Aorta (tissue), 5 donors: Measurements from ENCODE around the gene TLR9. TPM values are rescaled to one million over a fixed set of nuclear protein-coding genes. Genes with fewer than 3 reads are reported as not detected.

ENCODE experiments used
- ATAC-seq: fragments of 200-7000 bp; cut with Tn5 transposase; one replicate; pipeline ENCODE4 v1.9.1; 2022; ENCODE audit warnings: moderate library complexity; ENCODE audit not compliant: low FRiP score
- DNase-seq, 2 donors: peaks; one replicate each; pipeline ENCODE4 v3.0.0-alpha.2; 2020
- H3K27ac ChIP-seq, 2 donors: one replicate each; pipeline ENCODE4 v1.5.1; 2013; ENCODE audit warnings: low read length in 2 of 2, mild to moderate bottlenecking in 2 of 2, moderate library complexity in 2 of 2, control low read depth in 1 of 2, inconsistent platforms in 1 of 2, low read depth in 1 of 2
- H3K27me3 ChIP-seq, 2 donors: one replicate each; pipeline ENCODE4 v1.6.1; 2013; ENCODE audit warnings: control low read depth in 1 of 2, low read length in 1 of 2, mild to moderate bottlenecking in 1 of 2, moderate library complexity in 1 of 2; ENCODE audit not compliant: insufficient read depth in 2 of 2, control insufficient read depth in 1 of 2
- H3K36me3 ChIP-seq, 2 donors: one replicate each; pipeline ENCODE4 v1.6.1; 2013; ENCODE audit warnings: control low read depth in 1 of 2, low read length in 1 of 2, mild to moderate bottlenecking in 1 of 2; ENCODE audit not compliant: insufficient read depth in 2 of 2, control insufficient read depth in 1 of 2
- H3K4me1 ChIP-seq, 2 donors: one replicate each; pipeline ENCODE4 v1.6.1; 2013; ENCODE audit warnings: low read length in 2 of 2, control low read depth in 1 of 2, mild to moderate bottlenecking in 1 of 2, moderate library complexity in 1 of 2; ENCODE audit not compliant: insufficient read depth in 2 of 2, control insufficient read depth in 1 of 2
- H3K4me3 ChIP-seq, 2 donors: one replicate each; pipeline ENCODE4 v1.5.1; 2013; ENCODE audit warnings: low read length in 2 of 2, control low read depth in 1 of 2, mild to moderate bottlenecking in 1 of 2
- H3K9me3 ChIP-seq: one replicate; pipeline ENCODE4 v1.6.1; 2013; ENCODE audit warnings: mild to moderate bottlenecking, low read length; ENCODE audit not compliant: control insufficient read depth
- WGBS, 2 donors: extraction: QIAGEN DNeasy Blood & Tissue Kit; methylation state at CpG; one replicate each; pipeline ENCODE4 v1.1.7; 2013; 5-methylcytosine and 5-hydroxymethylcytosine counted together
- intact Hi-C, 2 donors: fragments of 100-400 bp; cut with DNase I; formaldehyde crosslinking; loops; one replicate each; pipeline versions ENCODE4 v1.14.2 to v1.15.0; 2022
- polyA plus RNA-seq, 2 donors: library from polyadenylated mRNA; stranded (reverse); fragments of 200-250 nt; gene quantifications; one replicate each; pipeline ENCODE4 v1.2.3, GENCODE V29; 2013
- total RNA-seq, 2 donors: library from RNA; stranded (reverse); fragmentation: NEBNext Ultra II Directional; extraction: Animal tissue kit (Norgen Biotek cat#: 25700); gene quantifications; one replicate each; pipeline ENCODE4 v1.2.1, GENCODE V29; 2021
- donor health status: healthy with polysubstance abuse.
- donor health status: Bipolar disorder and iron deficiency.
- donor health status: DM: no; HTN: no; CAD: no.
- donor health status: DM: no; HTN: no; CAD: no.
- donor health status: DM: yes; HTN: yes; CAD: no.

TLR9 gene
- total and polyA plus RNA-seq, 4 donors, result 0.42 to 0.81 TPM; not detected in 2

GRCh38 chr3:52243791-52244628 is 18.6 kb upstream of the TLR9 start:
- no peaks in the 10 kb centered on the region for H3K4me1 ChIP-seq
- ATAC-seq, result no peak

GRCh38 chr3:52242039-52242438 is 16.6 kb upstream of the TLR9 start:
- ATAC-seq (no peak), DNase-seq (no peak)
- H3K4me3 ChIP-seq, result no peak overlapping the region
- no peaks in the 10 kb centered on the region for H3K27me3 ChIP-seq
- WGBS, 2 donors, result 81 to 86% methylated on average over 1 of the region's 1 CpG
- no peaks in the 10 kb centered on the region for H3K36me3 ChIP-seq
- no peaks in the 10 kb centered on the region for H3K4me1 ChIP-seq
- no peaks in the 10 kb centered on the region for H3K9me3 ChIP-seq
- intact Hi-C loops, result no loop called here
- H3K27ac ChIP-seq, result no peak overlapping the region

More at GRCh38 chr3:52243791-52244628, 18.6 kb upstream of the TLR9 start:
- H3K27ac ChIP-seq, result no peak overlapping the region
- peak; percentile 79 to 83 for DNase-seq
- WGBS, 2 donors, result 74 to 78% methylated on average over 9 of the region's 9 CpGs
- no peak overlapping the region for H3K4me3 ChIP-seq
- intact Hi-C loops, result no loop called here
- no peaks in the 10 kb centered on the region for H3K27me3 ChIP-seq
- no peaks in the 10 kb centered on the region for H3K36me3 ChIP-seq
- H3K9me3 ChIP-seq, result no peaks in the 10 kb centered on the region

GRCh38 chr3:52240886-52241370 is 15.5 kb upstream of the TLR9 start:
- H3K4me1 ChIP-seq, result no peaks in the 10 kb centered on the region
- no peak overlapping the region for H3K27ac ChIP-seq
- intact Hi-C loops, result no loop called here
- no peaks in the 10 kb centered on the region for H3K36me3 ChIP-seq
- H3K4me3 ChIP-seq, result no peak overlapping the region
- no peak for DNase-seq
- WGBS, 2 donors, result 84% methylated on average over 4 of the region's 4 CpGs
- H3K27me3 ChIP-seq, result no peaks in the 10 kb centered on the region
- no peak for ATAC-seq
- no peaks in the 10 kb centered on the region for H3K9me3 ChIP-seq

- Histone ChIP-seq H3K27me3 (no peaks in the 10 kb centered on the region), H3K36me3 (no peaks in the 10 kb centered on the region), H3K4me1 (no peaks in the 10 kb centered on the region), H3K9me3 (no peaks in the 10 kb centered on the region), H3K27ac (no peak overlapping the region), H3K4me3 (no peak overlapping the region)
- WGBS, 2 donors, result 98 to 100% methylated on average over 1 of the region's 1 CpG
- peak in 1 of 2 donors; percentile 72 for DNase-seq
- ATAC-seq, result peak; percentile 5
- intact Hi-C loops, result no loop called here
Observed at GRCh38 chr3:52240059-52240885, 14.8 kb upstream of the TLR9 start.

- WGBS, 2 donors, result 0 to 1% methylated on average over 66 to 92 of the region's 92 CpGs
- no peaks in the 10 kb centered on the region for H3K27me3 ChIP-seq
- H3K4me1 ChIP-seq, result no peaks in the 10 kb centered on the region
- no peaks in the 10 kb centered on the region for H3K36me3 ChIP-seq
- no peaks in the 10 kb centered on the region for H3K9me3 ChIP-seq
- peak within 1 kb of the TSS in 1 of 2 donors; percentile 50 for H3K27ac ChIP-seq
- ATAC-seq (peak; percentile 93), DNase-seq (peak; percentile 87 to 94)
- peak within 1 kb of the TSS; percentile 52 to 89 for H3K4me3 ChIP-seq
- intact Hi-C loops, result loop anchor here (5.0 kb wide), 2 partner anchors 38 to 48 kb away; partner anchors contain the start of genes GLYCTK (in 1 of the 2) and WDR82 (in 1 of the 2)
Observed at GRCh38 chr3:52238761-52239701, 13.6 kb upstream of the TLR9 start, which contains the start of gene TWF2. Gene TWF2, minus strand, starts transcription at chr3:52239158. Its CDS starts 142 bp downstream, at chr3:52239016.

- Histone ChIP-seq H3K27ac (peak overlapping the region in 1 of 2 donors; percentile 45), H3K4me1 (no peaks in the 10 kb centered on the region), H3K27me3 (no peaks in the 10 kb centered on the region), H3K36me3 (no peaks in the 10 kb centered on the region), H3K4me3 (peak overlapping the region; percentile 52 to 89), H3K9me3 (no peaks in the 10 kb centered on the region)
- intact Hi-C loops, result loop anchor here (5.0 kb wide), 2 partner anchors 39 to 49 kb away; partner anchors contain the start of genes GLYCTK (in 1 of the 2) and WDR82 (in 1 of the 2)
- ATAC-seq (peak; percentile 5), DNase-seq (peak in 1 of 2 donors; percentile 46)
- WGBS, 2 donors, result 9 to 10% methylated on average over 11 of the region's 11 CpGs
Observed at GRCh38 chr3:52238193-52238760, 12.8 kb upstream of the TLR9 start.

- ATAC-seq (peak; percentile 82), DNase-seq (peak; percentile 92 to 94)
- intact Hi-C loops, result loop anchor here (5.0 kb wide), 2 partner anchors 40 to 50 kb away; partner anchors contain the start of genes GLYCTK (in 1 of the 2) and WDR82 (in 1 of the 2)
- Histone ChIP-seq H3K36me3 (no peaks in the 10 kb centered on the region), H3K4me3 (peak overlapping the region in 1 of 2 donors; percentile 89), H3K4me1 (no peaks in the 10 kb centered on the region), H3K9me3 (no peaks in the 10 kb centered on the region), H3K27ac (peak overlapping the region in 1 of 2 donors; percentile 45), H3K27me3 (no peaks in the 10 kb centered on the region)
- 1 to 2% methylated on average over 8 of the region's 8 CpGs for WGBS, 2 donors
Observed at GRCh38 chr3:52237657-52238172, 12.3 kb upstream of the TLR9 start.
